Keratinocyte (primary cell): ENCODE measurements around the gene EEA1. TPM values are rescaled to one million over a fixed set of nuclear protein-coding genes. Genes with fewer than 3 reads are reported as not detected.

Experiments used
- DNase-seq: peaks from one replicate; pipeline ENCODE4 v3.0.0-alpha.2; 2011; ENCODE audit warnings: low read depth, missing footprints, low spot score
- FAIRE-seq: peaks from 2 replicates; lab custom pipeline; 2011; peaks lifted over from hg19 to GRCh38; lab: Jason Lieb, UNC
- H2AFZ ChIP-seq: 2 replicates; pipeline ENCODE4 v1.6.0; 2012; ENCODE audit warnings: low read length, control low read depth, inconsistent platforms; ENCODE audit not compliant: control insufficient read depth
- H3K27ac ChIP-seq: 2 replicates; pipeline ENCODE4 v1.5.1; 2011; ENCODE audit warnings: low read length; ENCODE audit not compliant: control insufficient read depth, insufficient read depth
- H3K27me3 ChIP-seq: 3 replicates; pipeline ENCODE4 v1.6.0; 2011; ENCODE audit warnings: low read length; ENCODE audit not compliant: control insufficient read depth, insufficient read depth; ENCODE audit errors: extremely low read depth
- H3K36me3 ChIP-seq, 2 experiments: 2 replicates in 1 of 2; 3 replicates in 1 of 2; pipeline ENCODE4 v1.5.1; 2011; ENCODE audit warnings: low read length in 2 of 2, mild to moderate bottlenecking in 1 of 2; ENCODE audit not compliant: control insufficient read depth in 2 of 2, insufficient read depth in 2 of 2; ENCODE audit errors: extremely low read depth in 1 of 2
- H3K4me1 ChIP-seq: 3 replicates; pipeline ENCODE4 v1.5.1; 2011; ENCODE audit warnings: low read length; ENCODE audit not compliant: control insufficient read depth, insufficient read depth; ENCODE audit errors: extremely low read depth
- H3K4me2 ChIP-seq: 3 replicates; pipeline ENCODE4 v1.6.0; 2011; ENCODE audit warnings: low read depth, low read length; ENCODE audit not compliant: control insufficient read depth, insufficient read depth; ENCODE audit errors: extremely low read depth
- H3K4me3 ChIP-seq, 3 experiments: fragments of 200-600 bp in 1 of 3; sonication (generic) in 1 of 3; 2 replicates in 2 of 3; 3 replicates in 1 of 3; pipeline ENCODE4 v1.5.1; 2011 to 2016; ENCODE audit warnings: low read length in 3 of 3, mild to moderate bottlenecking in 3 of 3, control low read depth in 2 of 3, inconsistent platforms in 1 of 3, low read depth in 1 of 3, mixed read lengths in 1 of 3, mixed run types in 1 of 3, moderate library complexity in 1 of 3; ENCODE audit not compliant: control insufficient read depth in 2 of 3, insufficient read depth in 2 of 3; ENCODE audit errors: extremely low read depth in 1 of 3
- H3K79me2 ChIP-seq: 2 replicates; pipeline ENCODE4 v1.6.0; 2012; ENCODE audit warnings: low read length; ENCODE audit not compliant: control insufficient read depth, insufficient read depth
- H3K9ac ChIP-seq: 3 replicates; pipeline ENCODE4 v1.6.0; 2011; ENCODE audit warnings: low read length; ENCODE audit not compliant: control insufficient read depth, insufficient read depth; ENCODE audit errors: extremely low read depth
- H3K9me1 ChIP-seq: 3 replicates; pipeline ENCODE4 v1.6.0; 2011; ENCODE audit warnings: low read length; ENCODE audit not compliant: control insufficient read depth, insufficient read depth; ENCODE audit errors: extremely low read depth
- H3K9me3 ChIP-seq: 2 replicates; pipeline ENCODE4 v1.5.1; 2012; ENCODE audit warnings: low read depth, low read length; ENCODE audit not compliant: control insufficient read depth
- H4K20me1 ChIP-seq: 3 replicates; pipeline ENCODE4 v1.6.0; 2011; ENCODE audit warnings: low read length; ENCODE audit not compliant: control insufficient read depth, insufficient read depth; ENCODE audit errors: extremely low read depth
- CTCF ChIP-seq, 3 experiments: IDR thresholded peaks in 1 of 3; conservative IDR thresholded peaks in 1 of 3; optimal IDR thresholded peaks in 1 of 3; 2 replicates in 2 of 3; 3 replicates in 1 of 3; pipeline versions ENCODE3 to v1.5.1; 2011; ENCODE audit warnings: low read length in 3 of 3, mild to moderate bottlenecking in 3 of 3, moderate library complexity in 2 of 3, control low read depth in 1 of 3, inconsistent platforms in 1 of 3; ENCODE audit not compliant: insufficient read depth in 2 of 3; ENCODE audit errors: extremely low read depth in 1 of 3
- EZH2 ChIP-seq: IDR thresholded peaks from one replicate; pipeline ENCODE4 v1.6.1; 2012; ENCODE audit warnings: inconsistent platforms, mild to moderate bottlenecking, low read length, moderate library complexity
- dilution Hi-C: fragments of 300-500 bp; cut with MboI; formaldehyde crosslinking; loops from one replicate; pipeline ENCODE4 v1.7.0; 2020; ENCODE audit warnings: low sequenced_read_pairs; ENCODE audit not compliant: extremely low pct_ligation_motif_present
- polyA plus RNA-seq, 5 experiments: library from polyadenylated mRNA; depleted of rRNA in 3 of 5; stranded (reverse) in 3 of 5; stranded (forward) in 1 of 5; unstranded in 1 of 5; fragments of >200 nt; gene quantifications; 1 replicate in 1 of 5; 2 replicates in 3 of 5; 3 replicates in 1 of 5; pipeline versions ENCODE4 v1.2.1 to v1.2.3, GENCODE V29; 2011 to 2012; ENCODE audit warnings: missing spikeins in 2 of 5, low read depth in 1 of 5, low replicate concordance in 1 of 5
- small RNA-seq, 3 experiments: library from RNA; depleted of rRNA; stranded (forward); fragments of <200 nt; gene quantifications; one replicate each; pipeline ENCODE3, GENCODE V24; 2012; ENCODE audit warnings: low read depth in 3 of 3, low replicate concordance in 1 of 3; ENCODE audit not compliant: insufficient read length in 3 of 3

Gene EEA1
- polyA plus RNA-seq, 1 donor (not counting 4 experiments of a cell fraction or from before 2014, with no cell fraction given), result 14.3 TPM

GRCh38 chr12:92721130-92721529, 208.0 kb downstream of the EEA1 start:
- TF ChIP-seq EZH2, result no peak
- no peak for TF ChIP-seq CTCF (optimal IDR thresholded peaks at IDR 0.05 in 1 of 3, IDR thresholded peaks at IDR 0.05 in 1 of 3, conservative IDR thresholded peaks at IDR 0.05 in 1 of 3; ENCODE audit: extremely low read depth in 1 of 3, insufficient read depth in 2 of 3, low read length in 3 of 3)
- no peaks in the 10 kb centered on the region for H3K36me3 ChIP-seq
- H3K4me3 ChIP-seq, result no peak overlapping the region
- DNase-seq, result no peak
- no peaks in the 10 kb centered on the region for H3K4me1 ChIP-seq
- H2AFZ ChIP-seq, result no peak overlapping the region
- H3K27ac ChIP-seq, result no peak overlapping the region
- no peak for FAIRE-seq
- H3K9me3 ChIP-seq, result no peaks in the 10 kb centered on the region
- no peaks in the 10 kb centered on the region for H4K20me1 ChIP-seq
- no peaks in the 10 kb centered on the region for H3K27me3 ChIP-seq
- no peak overlapping the region for H3K9ac ChIP-seq
- dilution Hi-C loops, result no loop called here
- no peak overlapping the region for H3K4me2 ChIP-seq
- H3K79me2 ChIP-seq, result no peaks in the 10 kb centered on the region
- H3K9me1 ChIP-seq, result no peaks in the 10 kb centered on the region

Small RNA genes within 50 kb of the gene (small RNA-seq; reads per million reads assigned to genes)
- gene RNU6-1329P, result 0 to 1.0 (median 0) reads per million in 3 experiments

Other genes starting within 250 kb of the EEA1 start
- gene PLEKHG7, start 226.3 kb downstream of the EEA1 start, polyA plus RNA-seq, result not detected in 3 replicates